HTR-8/SVneo (cell line): ENCODE results near the gene IGFBPL1.
"Not testable (repeated sequence)": the region's sequence is repeated elsewhere in the genome, so short reads cannot be mapped to it uniquely, and the experiment has no call there.

Source experiments
- DNase-seq: peaks from one replicate; pipeline ENCODE4 v3.0.0; 2011; ENCODE audit warnings: low spot score, mixed read lengths; ENCODE audit not compliant: insufficient read length
- FAIRE-seq: peaks from 2 replicates; lab custom pipeline; 2011; peaks lifted over from hg19 to GRCh38; lab: Jason Lieb, UNC

IGFBPL1 gene, protein sequence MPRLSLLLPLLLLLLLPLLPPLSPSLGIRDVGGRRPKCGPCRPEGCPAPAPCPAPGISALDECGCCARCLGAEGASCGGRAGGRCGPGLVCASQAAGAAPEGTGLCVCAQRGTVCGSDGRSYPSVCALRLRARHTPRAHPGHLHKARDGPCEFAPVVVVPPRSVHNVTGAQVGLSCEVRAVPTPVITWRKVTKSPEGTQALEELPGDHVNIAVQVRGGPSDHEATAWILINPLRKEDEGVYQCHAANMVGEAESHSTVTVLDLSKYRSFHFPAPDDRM

DNA sequence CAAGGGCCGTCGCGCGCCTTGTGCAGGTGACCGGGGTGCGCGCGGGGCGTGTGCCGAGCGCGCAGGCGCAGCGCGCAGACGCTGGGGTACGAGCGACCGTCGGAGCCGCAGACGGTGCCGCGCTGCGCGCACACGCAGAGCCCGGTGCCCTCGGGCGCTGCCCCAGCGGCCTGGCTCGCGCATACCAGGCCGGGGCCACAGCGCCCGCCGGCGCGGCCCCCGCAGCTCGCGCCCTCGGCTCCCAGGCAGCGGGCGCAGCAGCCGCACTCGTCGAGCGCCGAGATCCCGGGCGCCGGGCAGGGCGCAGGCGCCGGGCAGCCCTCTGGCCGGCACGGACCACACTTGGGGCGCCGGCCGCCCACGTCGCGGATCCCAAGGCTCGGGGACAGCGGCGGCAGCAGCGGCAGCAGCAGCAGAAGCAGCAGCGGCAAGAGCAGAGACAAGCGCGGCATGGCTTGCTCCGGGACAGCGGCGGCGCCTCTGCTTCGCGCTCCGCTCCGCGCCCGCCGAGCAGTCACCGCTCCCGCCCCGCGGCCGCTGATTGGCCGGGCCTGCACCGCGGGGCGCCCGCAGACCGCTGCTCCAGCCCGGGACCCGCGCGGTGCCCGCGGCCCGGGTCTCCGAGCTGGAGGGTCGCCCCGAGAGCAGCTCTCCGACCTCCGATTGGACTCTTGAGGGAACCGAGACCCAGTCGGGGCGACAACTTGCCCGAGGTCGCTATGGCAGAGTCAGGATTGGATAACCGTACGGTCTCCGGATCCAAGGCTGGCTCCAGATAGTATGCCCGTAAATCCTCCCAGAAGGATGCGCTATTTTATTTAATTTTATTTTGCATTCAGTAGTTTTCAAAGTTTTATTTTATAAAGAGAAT lies at the start of gene IGFBPL1:
TSS of gene IGFBPL1 (minus strand) at position 482 of the 871 bp plus-strand sequence. CDS start at position 452, 30 bp downstream.
- DNase-seq, result no peak
- FAIRE-seq, result no peak

- DNase-seq, FAIRE-seq: not testable (repeated sequence)
Measured at GRCh38 chr9:38472583-38473249, 48.5 kb upstream of the IGFBPL1 start.

GRCh38 chr9:38467404-38467803 lies 43.1 kb upstream of the IGFBPL1 start:
- no peak for FAIRE-seq
- DNase-seq, result no peak

- no peak for FAIRE-seq
- DNase-seq, result no peak
Measured at GRCh38 chr9:38453835-38454234, 29.6 kb upstream of the IGFBPL1 start.

GRCh38 chr9:38451162-38451561 lies 26.9 kb upstream of the IGFBPL1 start:
- DNase-seq (no peak), FAIRE-seq (no peak)

DNA sequence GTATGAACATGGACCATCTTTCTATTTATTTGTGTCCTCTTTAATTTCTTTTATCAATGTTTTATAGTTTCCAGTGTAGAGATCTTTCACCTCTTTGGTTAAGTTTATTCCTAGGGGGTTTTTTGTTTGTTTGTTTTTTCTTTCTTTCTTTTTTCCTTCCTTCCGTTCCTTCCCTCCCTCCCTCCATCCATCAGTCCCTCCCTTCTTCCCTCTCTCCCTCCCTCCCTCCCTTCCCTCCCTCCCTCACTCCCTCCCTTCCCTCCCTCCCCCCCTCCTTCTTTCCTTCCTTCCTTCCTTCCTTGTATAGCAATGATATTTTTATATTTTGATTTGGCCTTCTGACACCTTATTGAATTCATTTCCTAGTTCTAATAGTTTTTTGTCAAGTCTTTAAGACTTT lies 23.4 kb upstream of the IGFBPL1 start:
- DNase-seq, result no peak
- FAIRE-seq, result no peak

GRCh38 chr9:38445154-38446043 lies 21.1 kb upstream of the IGFBPL1 start:
- DNase-seq, result no peak
- FAIRE-seq, result no peak

DNA sequence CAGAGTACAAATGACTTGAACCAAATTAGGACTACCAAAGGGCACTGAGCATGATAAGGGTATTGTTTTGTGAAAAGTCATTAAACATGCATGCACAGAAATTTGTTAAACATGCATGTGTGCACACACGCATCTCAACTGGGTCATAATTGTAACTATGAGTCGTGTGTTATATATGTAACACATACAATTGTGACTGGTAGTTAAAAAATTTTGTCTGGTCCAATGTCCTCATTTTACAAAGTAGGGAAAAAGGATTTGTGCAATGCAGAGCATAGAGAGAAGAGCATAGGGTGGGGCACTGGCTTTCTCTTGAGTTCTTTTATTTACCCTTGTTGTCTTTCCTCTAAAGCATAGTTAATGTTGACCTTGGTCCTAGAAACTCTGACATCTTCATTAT lies 19.3 kb upstream of the IGFBPL1 start:
- DNase-seq (no peak), FAIRE-seq (no peak)

DNA sequence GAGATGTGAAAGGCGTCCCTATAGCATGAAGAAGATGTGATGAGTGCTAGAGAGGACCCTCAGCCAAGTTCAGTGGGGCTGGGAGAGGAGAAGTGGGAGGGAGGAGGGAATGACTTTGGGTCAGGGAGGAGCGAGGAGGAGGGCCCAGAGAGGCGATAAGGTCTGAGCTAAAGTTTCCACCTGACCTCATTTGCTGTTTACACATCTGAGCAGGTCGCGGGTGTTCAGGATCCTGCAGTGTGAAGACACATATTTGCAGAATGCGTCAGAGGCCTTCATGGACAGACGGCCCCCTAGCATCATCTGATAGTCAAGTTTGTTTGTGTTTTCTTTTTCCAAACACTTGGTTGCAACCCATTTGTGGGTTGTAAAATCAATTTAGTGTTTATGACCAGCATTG lies 18.9 kb upstream of the IGFBPL1 start:
- FAIRE-seq (no peak), DNase-seq (no peak)

GRCh38 chr9:38442473-38443096 lies 18.3 kb upstream of the IGFBPL1 start:
- FAIRE-seq, result no peak
- no peak for DNase-seq

- DNase-seq (no peak), FAIRE-seq (no peak)
Measured at GRCh38 chr9:38441347-38442085, 17.3 kb upstream of the IGFBPL1 start.

DNA sequence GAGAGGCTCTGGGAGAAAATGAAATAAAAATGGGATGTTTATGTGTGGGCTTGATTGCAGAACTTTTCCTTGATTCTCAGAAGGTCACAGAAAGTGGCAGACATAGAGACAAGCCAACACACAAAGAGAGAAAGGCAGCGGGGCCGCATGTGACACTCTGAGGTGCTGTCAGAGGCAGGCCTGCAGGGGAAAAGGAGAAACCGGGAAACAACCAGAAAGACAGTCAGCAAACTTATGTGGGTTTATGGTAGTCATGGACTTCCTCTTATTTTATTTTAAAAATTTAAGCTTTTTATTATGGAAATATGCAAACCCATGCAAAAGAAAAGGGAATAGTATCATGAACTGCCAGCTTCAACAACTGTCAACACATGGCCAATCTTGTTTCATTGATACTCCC lies 16.3 kb upstream of the IGFBPL1 start:
- DNase-seq (no peak), FAIRE-seq (no peak)

- no peak for FAIRE-seq
- DNase-seq, result no peak
Measured at GRCh38 chr9:38439916-38440301, 15.7 kb upstream of the IGFBPL1 start.

DNA sequence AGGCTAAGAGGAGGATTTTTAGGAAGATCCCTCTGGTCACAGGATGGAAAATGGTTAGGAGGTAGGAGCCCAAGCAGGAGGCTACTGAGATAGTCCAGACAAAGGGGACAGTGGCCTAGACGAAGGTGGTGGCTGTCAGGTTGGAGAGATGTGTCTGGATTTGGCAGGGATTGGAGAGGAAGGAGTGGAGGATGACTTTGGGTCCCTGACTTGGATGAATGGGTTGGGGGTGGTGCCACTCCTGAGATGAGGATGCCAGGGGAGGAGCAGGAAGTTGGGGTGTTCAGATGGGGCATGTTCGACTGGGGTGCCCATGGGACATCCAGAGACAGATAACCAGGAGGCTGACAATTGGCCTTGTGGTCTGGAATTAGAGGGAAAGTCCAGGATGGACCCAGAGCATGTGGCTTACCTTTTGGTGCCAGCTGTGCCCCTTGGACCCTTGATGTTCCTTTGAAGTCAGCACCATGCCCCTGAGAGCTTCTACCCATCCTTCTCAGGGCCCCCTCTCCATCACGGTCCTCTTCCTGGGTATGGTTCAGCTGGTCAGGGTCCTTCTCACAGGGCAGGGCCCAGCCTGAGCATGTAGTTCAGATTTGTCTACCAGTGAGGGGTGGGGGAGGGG lies 15.1 kb upstream of the IGFBPL1 start:
- DNase-seq (no peak), FAIRE-seq (no peak)

- DNase-seq (no peak), FAIRE-seq (no peak)
Measured at GRCh38 chr9:38437193-38437823, 13.1 kb upstream of the IGFBPL1 start.

GRCh38 chr9:38436708-38437107 lies 12.5 kb upstream of the IGFBPL1 start:
- no peak for FAIRE-seq
- DNase-seq, result no peak

- DNase-seq (no peak), FAIRE-seq (no peak)
Measured at GRCh38 chr9:38435521-38435920, 11.3 kb upstream of the IGFBPL1 start.

GRCh38 chr9:38434853-38435252 lies 10.6 kb upstream of the IGFBPL1 start:
- FAIRE-seq (no peak), DNase-seq (no peak)
